Measurements from ENCODE around the gene SART1.
A peak's percentile ranks its signal among the peaks of the same experiment; 100 is the strongest.
"Not testable (repeated sequence)": the region's sequence is repeated elsewhere in the genome, so short reads cannot be mapped to it uniquely, and the experiment has no call there.

Gene SART1

GRCh38 chr11:66017321-66017720 lies 55.8 kb downstream of the SART1 start:
- DNase-seq (ENCODE audit: low read depth in 2 of 2) = peak in 1 of 2 donors; percentile 58

- DNase-seq (ENCODE audit: low read depth in 2 of 2) = no peak
These were observed 58.7 kb downstream of the SART1 start for GRCh38 chr11:66020212-66020611.

GRCh38 chr11:66020618-66021357 lies 59.3 kb downstream of the SART1 start:
- DNase-seq (ENCODE audit: low read depth in 2 of 2) = no peak

- peak; percentile 75 to 81 for DNase-seq (ENCODE audit: low read depth in 2 of 2)
These were observed 61.1 kb downstream of the SART1 start for GRCh38 chr11:66022401-66023185.

- DNase-seq (ENCODE audit: low read depth in 2 of 2) = not testable (repeated sequence)
These were observed 61.6 kb downstream of the SART1 start for GRCh38 chr11:66023186-66023440.

- no peak for DNase-seq (ENCODE audit: low read depth in 2 of 2)
These were observed 64.5 kb downstream of the SART1 start, which contains the start of gene CATSPER1 for GRCh38 chr11:66026017-66026529. CATSPER1 (minus strand) TSS chr11:66026479; CDS start chr11:66026379, 100 bp downstream.

All from stimulated activated CD4-positive, alpha-beta T cell treated with anti-CD3 and anti-CD28 coated beads, Interleukin-1b, Interleukin-23, amount 100 ng/mL, for 4 hours (primary cell).